Stomach (tissue), 4 donors: ENCODE data around the gene SLC17A6.

ENCODE experiments used
- POLR2A ChIP-seq, 4 donors: fragments of 450-650 bp; IDR thresholded peaks; one replicate each; pipeline ENCODE4 v1.6.1; 2016; ENCODE audit warnings: antibody characterized with exemption in 4 of 4, control low read depth in 2 of 4, mild to moderate bottlenecking in 1 of 4, moderate library complexity in 1 of 4
- POLR2AphosphoS5 ChIP-seq, 3 donors: sonication (generic); formaldehyde crosslinking; IDR thresholded peaks; one replicate each; pipeline ENCODE4 v1.6.1; 2016; ENCODE audit warnings: antibody characterized with exemption in 3 of 3
- TF ChIP-seq, protein P1 (sequence below), 7 experiments: fragments of 450-650 bp in 4 of 7; fragments of 200-600 bp in 3 of 7; sonication (generic) in 3 of 7; IDR thresholded peaks; one replicate each; pipeline ENCODE4 v1.5.1; 2016 to 2019; ENCODE audit warnings: antibody characterized with exemption in 7 of 7, control low read depth in 2 of 7, mild to moderate bottlenecking in 1 of 7

DNA sequence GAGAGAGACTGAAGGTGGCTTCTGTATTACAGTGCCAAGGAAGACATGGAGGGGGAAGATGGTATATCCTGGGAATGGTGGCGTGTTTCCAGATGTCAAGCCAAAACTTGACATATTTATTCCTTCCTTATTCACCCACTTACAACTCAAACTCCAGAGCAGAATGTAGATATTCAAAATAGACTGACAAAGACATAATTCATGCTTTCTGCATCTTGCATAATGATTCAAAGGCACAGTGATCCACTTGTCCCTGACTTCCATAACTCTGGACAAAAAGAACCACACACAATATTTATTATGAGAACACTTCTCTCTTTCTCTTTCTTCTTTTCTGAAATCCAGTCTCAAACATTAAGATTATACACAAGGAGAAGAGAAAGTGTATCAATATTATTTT, 48.9 kb downstream of the SLC17A6 start:
- TF ChIP-seq, protein P1, sequence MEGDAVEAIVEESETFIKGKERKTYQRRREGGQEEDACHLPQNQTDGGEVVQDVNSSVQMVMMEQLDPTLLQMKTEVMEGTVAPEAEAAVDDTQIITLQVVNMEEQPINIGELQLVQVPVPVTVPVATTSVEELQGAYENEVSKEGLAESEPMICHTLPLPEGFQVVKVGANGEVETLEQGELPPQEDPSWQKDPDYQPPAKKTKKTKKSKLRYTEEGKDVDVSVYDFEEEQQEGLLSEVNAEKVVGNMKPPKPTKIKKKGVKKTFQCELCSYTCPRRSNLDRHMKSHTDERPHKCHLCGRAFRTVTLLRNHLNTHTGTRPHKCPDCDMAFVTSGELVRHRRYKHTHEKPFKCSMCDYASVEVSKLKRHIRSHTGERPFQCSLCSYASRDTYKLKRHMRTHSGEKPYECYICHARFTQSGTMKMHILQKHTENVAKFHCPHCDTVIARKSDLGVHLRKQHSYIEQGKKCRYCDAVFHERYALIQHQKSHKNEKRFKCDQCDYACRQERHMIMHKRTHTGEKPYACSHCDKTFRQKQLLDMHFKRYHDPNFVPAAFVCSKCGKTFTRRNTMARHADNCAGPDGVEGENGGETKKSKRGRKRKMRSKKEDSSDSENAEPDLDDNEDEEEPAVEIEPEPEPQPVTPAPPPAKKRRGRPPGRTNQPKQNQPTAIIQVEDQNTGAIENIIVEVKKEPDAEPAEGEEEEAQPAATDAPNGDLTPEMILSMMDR (IDR thresholded peaks at IDR 0.05), result no peak
- TF ChIP-seq POLR2AphosphoS5 (IDR thresholded peaks at IDR 0.05) (no peak), POLR2A (IDR thresholded peaks at IDR 0.05) (no peak)
